Loucy (cell line): ENCODE measurements around the gene TACC2.

Source experiments
- H2AFZ ChIP-seq: fragments of 200-600 bp; sonication (generic); 2 replicates; pipeline ENCODE4 v1.6.0; 2016; ENCODE audit warnings: antibody characterized with exemption, mild to moderate bottlenecking, low read length, moderate library complexity
- H3F3A ChIP-seq: fragments of 200-600 bp; 2 replicates; pipeline ENCODE4 v1.6.0; 2016; ENCODE audit warnings: antibody characterized with exemption, low read depth, mild to moderate bottlenecking
- H3K27me3 ChIP-seq: fragments of 200-600 bp; sonication (generic); 2 replicates; pipeline ENCODE4 v1.6.1; 2014; ENCODE audit warnings: low read length, mild to moderate bottlenecking; ENCODE audit not compliant: insufficient read depth, poor library complexity, severe bottlenecking
- H3K36me3 ChIP-seq: fragments of 200-600 bp; sonication (generic); 2 replicates; pipeline ENCODE4 v1.6.1; 2016; ENCODE audit warnings: low read length; ENCODE audit not compliant: insufficient read depth
- H3K4me1 ChIP-seq: fragments of 200-600 bp; sonication (generic); 2 replicates; pipeline ENCODE4 v1.5.1; 2014; ENCODE audit warnings: low read length, mild to moderate bottlenecking; ENCODE audit not compliant: insufficient read depth, poor library complexity, severe bottlenecking
- H3K4me2 ChIP-seq: fragments of 200-600 bp; sonication (generic); 2 replicates; pipeline ENCODE4 v1.6.0; 2014; ENCODE audit warnings: antibody characterized with exemption, low read length, low read depth, mild to moderate bottlenecking; ENCODE audit not compliant: poor library complexity, severe bottlenecking
- H3K4me3 ChIP-seq: fragments of 200-600 bp; sonication (generic); 2 replicates; pipeline ENCODE4 v1.5.1; 2014; ENCODE audit warnings: low read length, mild to moderate bottlenecking, mixed read lengths; ENCODE audit not compliant: poor library complexity, severe bottlenecking
- H3K79me2 ChIP-seq: fragments of 200-600 bp; sonication (generic); 2 replicates; pipeline ENCODE4 v1.6.1; 2014; ENCODE audit warnings: low read length; ENCODE audit not compliant: insufficient read depth
- H3K9ac ChIP-seq: fragments of 200-600 bp; sonication (generic); 2 replicates; pipeline ENCODE4 v1.6.0; 2014; ENCODE audit warnings: mild to moderate bottlenecking, low read depth, low read length, moderate library complexity; ENCODE audit not compliant: poor library complexity, severe bottlenecking
- H3K9me2 ChIP-seq: fragments of 200-600 bp; sonication (generic); replicated peaks from 2 replicates; pipeline ENCODE4 v1.6.1; 2016; ENCODE audit warnings: low read depth, low read length, mixed read lengths
- H3K9me3 ChIP-seq: fragments of 200-600 bp; sonication (generic); 2 replicates; pipeline ENCODE4 v1.6.1; 2014; ENCODE audit warnings: mild to moderate bottlenecking, antibody characterized with exemption, low read length, low read depth; ENCODE audit not compliant: insufficient read depth
- H4K20me1 ChIP-seq: fragments of 200-600 bp; sonication (generic); 2 replicates; pipeline ENCODE4 v1.6.0; 2014; ENCODE audit warnings: antibody characterized with exemption, low read length, mild to moderate bottlenecking; ENCODE audit not compliant: insufficient read depth, poor library complexity, severe bottlenecking
- CTCF ChIP-seq: fragments of 200-600 bp; sonication (generic); conservative IDR thresholded peaks from 2 replicates; pipeline ENCODE4 v1.5.1; 2014; ENCODE audit warnings: mild to moderate bottlenecking, antibody characterized with exemption, low read length
- EZH2phosphoT487 ChIP-seq: fragments of 200-600 bp; IDR thresholded peaks from 2 replicates; pipeline ENCODE4 v1.6.1; 2018; ENCODE audit warnings: antibody characterized with exemption, mild to moderate bottlenecking, moderate library complexity, borderline replicate concordance

Gene TACC2

GRCh38 chr10:122290334-122290733 is 301.4 kb downstream of the TACC2 start:
- Histone ChIP-seq H3F3A (no peaks in the 10 kb centered on the region), H4K20me1 (no peaks in the 10 kb centered on the region), H3K4me1 (no peaks in the 10 kb centered on the region), H3K27me3 (no peaks in the 10 kb centered on the region), H3K4me3 (no peak overlapping the region), H3K4me2 (no peak overlapping the region), H2AFZ (no peak overlapping the region), H3K9me2 (no peaks in the 10 kb centered on the region), H3K36me3 (no peaks in the 10 kb centered on the region), H3K9me3 (no peaks in the 10 kb centered on the region), H3K79me2 (no peaks in the 10 kb centered on the region), H3K9ac (no peak overlapping the region)
- TF ChIP-seq EZH2phosphoT487 (no peak), CTCF (no peak)

DNA sequence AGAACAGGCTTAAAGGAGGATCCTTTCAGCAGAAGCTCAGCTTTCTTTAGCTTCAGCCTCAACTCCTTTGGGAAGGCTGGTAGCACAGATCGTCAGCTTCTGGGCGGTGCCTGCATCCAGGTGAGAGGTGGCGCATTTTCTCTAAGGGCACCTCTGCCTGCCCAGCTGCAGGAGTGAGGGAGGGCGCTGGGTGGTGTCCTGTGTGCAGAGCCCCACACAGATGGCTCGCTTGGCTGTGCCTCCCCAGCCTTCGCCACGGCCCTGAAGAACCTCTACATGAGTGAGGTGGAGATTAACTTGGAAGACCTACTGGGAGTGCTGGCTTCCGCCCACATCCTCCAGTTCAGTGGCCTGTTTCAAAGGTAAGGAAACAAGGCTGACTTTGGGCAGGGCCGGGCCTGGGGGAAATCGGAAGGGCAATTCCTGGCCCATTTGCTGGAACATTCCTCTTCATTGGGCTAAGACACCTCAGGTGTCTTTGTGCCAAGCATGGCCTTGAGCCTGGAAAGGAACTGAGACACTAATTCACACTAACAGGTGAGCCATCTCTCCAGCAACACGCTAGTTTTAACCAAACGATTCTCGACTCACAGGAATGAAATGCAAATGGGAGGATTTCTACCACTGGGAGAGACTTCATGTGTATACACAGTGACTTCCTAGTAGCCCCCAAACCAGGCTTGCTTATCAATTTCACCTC is 302.0 kb downstream of the TACC2 start:
- Histone ChIP-seq H4K20me1 (no peaks in the 10 kb centered on the region), H3K9ac (no peak overlapping the region), H3K79me2 (no peaks in the 10 kb centered on the region), H3K9me2 (no peaks in the 10 kb centered on the region), H3K9me3 (no peaks in the 10 kb centered on the region), H3K4me3 (no peak overlapping the region), H3K4me2 (no peak overlapping the region), H3K27me3 (no peaks in the 10 kb centered on the region), H3K36me3 (no peaks in the 10 kb centered on the region), H3F3A (no peaks in the 10 kb centered on the region), H2AFZ (no peak overlapping the region), H3K4me1 (no peaks in the 10 kb centered on the region)
- TF ChIP-seq EZH2phosphoT487: no peak
- TF ChIP-seq CTCF: no peak

DNA sequence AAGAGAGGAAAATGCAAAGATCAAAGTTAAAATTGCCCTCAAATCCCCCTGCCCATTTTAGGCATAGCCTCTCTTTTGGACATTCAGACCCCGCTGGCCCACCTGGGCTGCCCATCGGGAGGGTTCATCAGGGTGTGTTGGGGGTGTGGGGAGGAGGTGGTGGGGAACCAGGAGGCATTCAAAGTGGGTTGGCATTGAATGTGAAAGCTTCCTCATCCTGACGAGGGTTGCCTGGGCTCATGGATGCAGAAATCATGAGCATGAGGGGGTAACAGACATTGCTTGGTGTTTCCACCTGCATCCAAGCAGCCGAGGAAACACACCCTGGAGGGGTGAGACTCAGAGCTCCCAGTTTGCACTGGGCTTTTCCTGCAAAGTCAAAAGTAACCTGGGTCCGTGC is 302.8 kb downstream of the TACC2 start:
- no peaks in the 10 kb centered on the region for H3K9me2 ChIP-seq
- no peak overlapping the region for H3K4me3 ChIP-seq
- H3K9ac ChIP-seq: no peak overlapping the region
- no peaks in the 10 kb centered on the region for H3F3A ChIP-seq
- H2AFZ ChIP-seq: no peak overlapping the region
- H4K20me1 ChIP-seq: no peaks in the 10 kb centered on the region
- no peaks in the 10 kb centered on the region for H3K36me3 ChIP-seq
- no peaks in the 10 kb centered on the region for H3K27me3 ChIP-seq
- H3K9me3 ChIP-seq: no peaks in the 10 kb centered on the region
- no peak overlapping the region for H3K4me2 ChIP-seq
- no peak for TF ChIP-seq EZH2phosphoT487
- no peak for TF ChIP-seq CTCF
- no peaks in the 10 kb centered on the region for H3K79me2 ChIP-seq
- no peaks in the 10 kb centered on the region for H3K4me1 ChIP-seq
